Amniotic epithelial cell (primary cell): Measurements from ENCODE around the gene AP5B1.
A peak's percentile ranks its signal among the peaks of the same experiment; 100 is the strongest.
"Not testable (repeated sequence)": the region's sequence is repeated elsewhere in the genome, so short reads cannot be mapped to it uniquely, and the experiment has no call there.

Experiments
- DNase-seq: peaks from one replicate; pipeline ENCODE4 v3.0.0-alpha.2; 2010; ENCODE audit warnings: low read depth

Gene AP5B1

DNA sequence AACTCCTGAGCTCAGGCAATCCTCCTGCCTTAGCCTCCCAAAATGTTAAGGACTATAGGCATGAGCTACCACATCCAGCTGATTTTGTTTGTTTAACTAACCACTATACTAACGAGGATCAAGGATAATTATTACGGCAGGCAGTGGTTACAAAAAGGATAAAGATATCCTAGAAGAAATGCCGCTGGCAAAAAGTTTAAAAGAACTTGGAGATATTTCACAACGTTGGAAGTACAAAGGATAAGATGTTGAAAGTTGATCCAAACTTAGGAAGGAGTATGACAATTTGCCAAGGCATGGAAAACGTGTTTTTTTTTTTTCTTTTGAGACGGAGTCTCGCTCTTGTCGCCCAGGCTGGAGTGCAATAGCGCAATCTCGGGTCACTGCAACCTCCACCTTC lies 13.4 kb downstream of the AP5B1 start:
- peak; percentile 63 for DNase-seq

DNA sequence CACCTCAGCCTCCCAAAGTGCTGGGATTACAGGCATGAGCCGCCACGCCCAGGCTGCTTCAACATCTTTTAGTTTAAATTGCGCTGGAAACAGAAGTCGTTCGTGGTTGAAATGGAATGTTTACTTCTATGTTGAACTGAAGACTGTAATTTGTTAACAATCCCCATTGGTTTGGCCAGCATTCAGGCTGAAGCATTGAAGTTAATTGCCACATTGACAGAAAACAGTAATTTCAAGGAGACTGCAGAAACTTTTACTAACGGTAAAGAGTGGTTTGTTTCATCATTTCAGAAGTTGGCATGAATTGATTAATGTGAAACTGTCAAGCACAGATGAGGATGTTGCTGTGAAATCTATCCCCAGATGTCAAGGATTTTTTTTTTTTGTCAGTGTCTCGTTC lies 14.2 kb downstream of the AP5B1 start:
- DNase-seq = peak; percentile 90

DNA sequence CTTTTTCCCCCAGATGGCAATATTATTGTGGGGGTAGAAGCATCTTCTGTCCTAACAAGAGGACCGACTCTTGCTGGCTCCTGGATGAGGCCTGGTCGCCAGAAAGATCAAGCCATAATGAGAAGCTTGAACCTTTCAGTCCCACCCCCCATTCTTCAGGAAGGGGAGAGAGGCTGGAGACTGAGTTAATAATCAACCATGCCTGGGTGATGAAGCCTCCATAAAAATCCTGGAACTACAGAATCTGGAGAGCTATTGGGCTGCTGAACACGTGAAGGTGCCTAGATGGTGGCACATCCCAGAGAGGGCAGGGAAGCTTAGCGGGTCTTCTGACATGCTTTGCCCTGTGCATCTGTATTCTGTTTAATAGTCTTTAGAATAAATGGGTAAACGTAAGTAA lies 16.3 kb downstream of the AP5B1 start:
- no peak for DNase-seq

DNA sequence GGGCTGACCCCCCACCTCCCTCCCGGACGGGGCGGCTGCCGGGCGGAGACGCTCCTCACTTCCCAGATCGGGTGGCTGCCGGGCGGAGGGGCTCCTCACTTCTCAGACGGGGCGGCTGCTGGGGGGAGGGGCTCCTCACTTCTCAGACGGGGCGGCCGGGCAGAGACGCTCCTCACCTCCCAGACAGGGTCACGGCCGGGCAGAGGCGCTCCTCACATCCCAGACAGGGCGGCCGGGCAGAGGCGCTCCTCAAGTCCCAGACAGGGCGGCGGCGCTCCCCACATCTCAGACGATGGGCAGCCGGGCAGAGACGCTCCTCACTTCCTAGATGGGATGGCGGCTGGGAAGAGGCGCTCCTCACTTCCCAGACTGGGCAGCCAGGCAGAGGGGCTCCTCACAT lies 18.0 kb downstream of the AP5B1 start:
- not testable (repeated sequence) for DNase-seq

DNA sequence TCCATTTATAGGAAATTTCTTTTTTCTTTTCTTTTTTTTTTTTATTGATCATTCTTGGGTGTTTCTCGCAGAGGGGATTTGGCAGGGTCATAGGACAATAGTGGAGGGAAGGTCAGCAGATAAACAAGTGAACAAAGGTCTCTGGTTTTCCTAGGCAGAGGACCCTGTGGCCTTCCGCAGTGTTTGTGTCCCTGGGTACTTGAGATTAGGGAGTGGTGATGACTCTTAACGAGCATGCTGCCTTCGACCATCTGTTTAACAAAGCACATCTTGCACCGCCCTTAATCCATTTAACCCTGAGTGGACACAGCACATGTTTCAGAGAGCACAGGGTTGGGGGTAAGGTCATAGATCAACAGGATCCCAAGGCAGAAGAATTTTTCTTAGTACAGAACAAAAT lies 18.6 kb downstream of the AP5B1 start:
- not testable (repeated sequence) for DNase-seq

DNA sequence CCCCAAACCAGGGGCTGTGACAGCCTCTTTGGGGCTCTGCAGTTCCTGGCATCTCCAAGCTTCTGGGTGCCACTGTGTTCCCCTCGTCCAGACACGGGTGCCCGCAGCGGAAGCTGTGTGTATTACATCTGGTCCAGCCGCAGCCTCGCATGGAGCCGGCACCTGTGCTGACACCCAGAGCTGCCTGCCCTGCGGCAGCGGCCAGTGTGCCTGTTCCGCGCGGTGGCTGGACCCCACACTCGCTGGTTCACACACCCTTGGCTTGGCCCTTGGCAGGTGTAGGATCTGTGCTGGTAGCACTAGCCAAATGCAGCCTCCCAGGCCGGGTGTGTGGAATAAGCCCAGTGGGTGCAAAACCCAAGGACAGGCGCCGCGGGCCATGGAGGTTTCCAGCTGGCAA lies 35.7 kb downstream of the AP5B1 start:
- no peak for DNase-seq

DNA sequence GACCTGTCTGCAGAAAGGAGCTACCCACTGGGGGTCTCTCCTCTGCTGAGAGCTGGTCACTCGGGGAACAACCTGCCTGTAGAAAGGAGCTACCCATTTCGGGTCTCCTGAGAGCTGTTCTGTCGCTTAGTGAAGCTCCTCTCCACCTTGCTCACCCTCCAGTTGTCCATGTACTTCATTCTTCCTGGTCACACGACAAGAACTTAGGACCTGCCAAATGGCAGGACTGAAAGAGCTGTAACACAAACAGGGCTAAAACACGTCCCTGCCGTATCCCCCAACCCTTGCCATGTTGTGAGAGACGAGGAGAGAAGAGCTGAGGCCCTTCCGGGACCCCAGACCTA lies 36.1 kb downstream of the AP5B1 start:
- DNase-seq = no peak

- peak; percentile 47 for DNase-seq
Observed at GRCh38 chr11:65744026-65744698, 36.6 kb downstream of the AP5B1 start.

DNA sequence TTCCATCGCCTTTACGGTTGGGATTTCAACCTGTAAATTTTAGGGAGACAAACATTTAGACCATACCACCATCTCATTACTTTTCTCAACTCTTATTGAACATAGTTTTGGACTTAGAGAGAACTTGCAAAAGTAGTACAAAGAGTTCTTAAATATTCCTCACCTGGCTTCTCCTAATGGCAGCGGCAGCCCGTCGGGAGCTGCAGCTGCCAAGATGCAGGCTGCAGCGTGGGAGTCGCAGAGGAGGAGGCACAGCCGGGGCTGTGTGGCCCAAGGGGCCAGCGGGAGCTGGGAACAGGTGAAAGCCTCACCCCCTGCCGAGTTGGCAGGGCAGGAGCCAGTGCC lies 37.1 kb downstream of the AP5B1 start:
- no peak for DNase-seq

DNA sequence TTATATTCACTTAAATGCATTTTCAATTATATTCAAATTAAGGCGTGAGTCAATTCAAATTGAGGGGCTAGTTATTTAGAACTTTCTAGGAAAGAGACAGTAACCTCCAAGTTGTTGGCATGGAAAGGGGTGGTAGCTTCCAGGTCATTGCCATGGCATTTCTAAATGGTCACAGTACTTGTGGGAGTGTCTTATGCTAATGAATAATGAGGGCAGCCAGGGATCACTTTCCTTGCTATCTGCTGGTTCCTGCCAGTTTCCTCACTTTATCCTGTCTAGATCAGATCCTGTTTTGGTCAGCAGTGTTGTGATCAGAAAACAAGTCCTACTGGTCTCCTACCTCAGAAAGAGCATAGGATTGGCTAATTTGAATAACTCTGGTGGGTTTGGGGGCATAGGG lies 38.4 kb downstream of the AP5B1 start:
- no peak for DNase-seq

GRCh38 chr11:65741185-65741584 lies 39.6 kb downstream of the AP5B1 start:
- DNase-seq = no peak

DNA sequence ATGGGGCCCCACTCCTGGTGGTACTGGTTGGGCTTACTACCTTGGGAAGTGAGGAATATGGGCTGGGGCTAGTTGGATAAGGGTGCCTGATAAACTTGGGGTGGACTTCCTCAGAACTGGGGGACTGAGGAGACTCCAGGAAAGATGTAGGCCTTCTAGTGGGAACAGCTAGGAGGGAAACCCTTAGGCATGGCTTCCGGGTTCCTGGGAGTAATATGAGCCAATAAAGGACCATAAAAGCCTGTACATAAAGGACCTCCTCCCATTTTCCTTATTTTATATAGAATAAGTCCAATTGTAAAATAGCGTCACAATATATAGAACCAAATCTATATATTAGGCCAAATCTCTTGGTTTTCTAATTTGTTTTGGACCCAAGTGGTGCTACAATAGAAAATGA lies 41.8 kb downstream of the AP5B1 start:
- no peak for DNase-seq

- no peak for DNase-seq
Observed at GRCh38 chr11:65736810-65737209, 44.0 kb downstream of the AP5B1 start.

GRCh38 chr11:65735111-65735510 lies 45.7 kb downstream of the AP5B1 start:
- not testable (repeated sequence) for DNase-seq

GRCh38 chr11:65730461-65730860 lies 50.3 kb downstream of the AP5B1 start:
- no peak for DNase-seq

DNA sequence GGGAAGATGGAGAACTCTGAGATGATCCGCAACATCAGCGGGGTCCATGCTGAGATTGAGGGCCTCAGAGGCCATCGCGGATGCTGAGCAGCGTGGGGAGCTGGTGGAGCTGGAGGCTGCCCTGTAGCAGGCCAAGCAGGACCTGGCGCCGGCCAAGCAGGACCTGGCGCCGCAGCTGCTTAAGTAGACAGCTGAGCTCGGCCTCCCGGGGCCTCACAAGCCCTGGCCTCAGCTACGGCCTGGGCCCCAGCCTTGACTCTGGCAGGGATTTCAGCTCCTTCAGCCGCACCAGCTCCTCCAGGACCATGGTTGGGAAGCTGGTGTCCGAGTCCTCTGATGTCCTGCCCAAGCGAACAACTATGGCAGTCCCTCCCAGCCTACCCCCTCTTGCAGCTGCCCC lies 52.9 kb downstream of the AP5B1 start:
- no peak for DNase-seq

- no peak for DNase-seq
Observed at GRCh38 chr11:65726660-65727059, 54.1 kb downstream of the AP5B1 start.
